Neural crest cell (in vitro differentiated cells): ENCODE data around the gene IRS1. TPM values are rescaled to one million over a fixed set of nuclear protein-coding genes. Genes with fewer than 3 reads are reported as not detected.
"Not testable (repeated sequence)": the region's sequence is repeated elsewhere in the genome, so short reads cannot be mapped to it uniquely, and the experiment has no call there.

Experiments
- DNase-seq: peaks from one replicate; pipeline ENCODE4 v3.0.0; 2021; ENCODE audit warnings: low read depth, mixed read lengths, low spot score
- H3K27ac Mint-ChIP-seq: one replicate; pipeline ENCODE4 v1.8.0; 2021; ENCODE audit warnings: mild to moderate bottlenecking, mixed read lengths; ENCODE audit not compliant: unreplicated experiment
- H3K27me3 Mint-ChIP-seq: 2 replicates; pipeline ENCODE4 v1.8.0; 2021; ENCODE audit warnings: low read depth, mild to moderate bottlenecking, mixed read lengths
- H3K36me3 Mint-ChIP-seq: 2 replicates; pipeline ENCODE4 v1.8.0; 2021; ENCODE audit warnings: low read depth, mild to moderate bottlenecking, mixed read lengths
- H3K4me1 Mint-ChIP-seq: 2 replicates; pipeline ENCODE4 v1.8.0; 2021; ENCODE audit warnings: mixed read lengths
- H3K4me3 Mint-ChIP-seq: one replicate; pipeline ENCODE4 v1.8.0; 2021; ENCODE audit warnings: mild to moderate bottlenecking, mixed read lengths
- H3K9me3 Mint-ChIP-seq: 2 replicates; pipeline ENCODE4 v1.8.0; 2021; ENCODE audit warnings: mixed read lengths
- total RNA-seq: library from RNA; stranded (reverse); gene quantifications from 2 replicates; pipeline ENCODE4 v1.2.1, GENCODE V29; 2021
- TF ChIP-seq, protein P1 (sequence below): fragments of 200-600 bp; sonication (generic); conservative IDR thresholded peaks from 2 replicates; pipeline ENCODE4 v1.5.0; 2021; ENCODE audit warnings: antibody characterized with exemption, mild to moderate bottlenecking

The IRS1 gene
- total RNA-seq, 1 donor from 2014 or later, result 15.1 TPM

DNA sequence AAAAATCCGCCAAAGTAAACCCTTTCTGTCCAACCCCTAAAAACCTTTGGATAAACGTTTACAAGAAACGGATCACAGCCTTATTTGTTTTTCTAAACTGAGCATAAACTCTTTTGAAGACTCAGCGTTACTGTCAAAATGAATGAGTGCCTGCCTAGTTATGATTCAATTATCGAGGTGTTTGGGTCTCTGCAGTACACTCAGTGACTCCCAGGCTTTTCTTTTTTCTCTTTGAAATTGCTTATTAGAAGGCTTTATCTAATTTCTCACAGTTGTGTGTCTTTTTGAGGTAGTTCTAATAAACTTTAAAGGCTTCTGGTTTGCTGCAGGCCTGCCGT, 36.9 kb upstream of the IRS1 start:
- peak overlapping the region; percentile 95 for H3K27ac Mint-ChIP-seq
- peaks cover 8% of the 10 kb centered on the region for H3K36me3 Mint-ChIP-seq
- H3K4me3 Mint-ChIP-seq, result peak overlapping the region; percentile 91
- peaks cover 32% of the 10 kb centered on the region for H3K4me1 Mint-ChIP-seq
- DNase-seq, result no peak
- TF ChIP-seq, protein P1, sequence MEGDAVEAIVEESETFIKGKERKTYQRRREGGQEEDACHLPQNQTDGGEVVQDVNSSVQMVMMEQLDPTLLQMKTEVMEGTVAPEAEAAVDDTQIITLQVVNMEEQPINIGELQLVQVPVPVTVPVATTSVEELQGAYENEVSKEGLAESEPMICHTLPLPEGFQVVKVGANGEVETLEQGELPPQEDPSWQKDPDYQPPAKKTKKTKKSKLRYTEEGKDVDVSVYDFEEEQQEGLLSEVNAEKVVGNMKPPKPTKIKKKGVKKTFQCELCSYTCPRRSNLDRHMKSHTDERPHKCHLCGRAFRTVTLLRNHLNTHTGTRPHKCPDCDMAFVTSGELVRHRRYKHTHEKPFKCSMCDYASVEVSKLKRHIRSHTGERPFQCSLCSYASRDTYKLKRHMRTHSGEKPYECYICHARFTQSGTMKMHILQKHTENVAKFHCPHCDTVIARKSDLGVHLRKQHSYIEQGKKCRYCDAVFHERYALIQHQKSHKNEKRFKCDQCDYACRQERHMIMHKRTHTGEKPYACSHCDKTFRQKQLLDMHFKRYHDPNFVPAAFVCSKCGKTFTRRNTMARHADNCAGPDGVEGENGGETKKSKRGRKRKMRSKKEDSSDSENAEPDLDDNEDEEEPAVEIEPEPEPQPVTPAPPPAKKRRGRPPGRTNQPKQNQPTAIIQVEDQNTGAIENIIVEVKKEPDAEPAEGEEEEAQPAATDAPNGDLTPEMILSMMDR, result no peak
- no peaks in the 10 kb centered on the region for H3K9me3 Mint-ChIP-seq
- no peaks in the 10 kb centered on the region for H3K27me3 Mint-ChIP-seq

- Mint-ChIP-seq H3K27me3 (no peaks in the 10 kb centered on the region), H3K36me3 (peaks cover 6% of the 10 kb centered on the region), H3K4me1 (peaks cover 32% of the 10 kb centered on the region), H3K27ac (peak within 1 kb of the TSS; percentile 95), H3K9me3 (no peaks in the 10 kb centered on the region), H3K4me3 (peak within 1 kb of the TSS; percentile 91)
- peak; percentile 80 for DNase-seq
- TF ChIP-seq, protein P1, result no peak
Measured at GRCh38 chr2:226835796-226836547, 36.4 kb upstream of the IRS1 start, which contains the start of gene RHBDD1. RHBDD1 (plus strand) TSS chr2:226836054; CDS start chr2:226864694, 28,640 bp downstream.

DNA sequence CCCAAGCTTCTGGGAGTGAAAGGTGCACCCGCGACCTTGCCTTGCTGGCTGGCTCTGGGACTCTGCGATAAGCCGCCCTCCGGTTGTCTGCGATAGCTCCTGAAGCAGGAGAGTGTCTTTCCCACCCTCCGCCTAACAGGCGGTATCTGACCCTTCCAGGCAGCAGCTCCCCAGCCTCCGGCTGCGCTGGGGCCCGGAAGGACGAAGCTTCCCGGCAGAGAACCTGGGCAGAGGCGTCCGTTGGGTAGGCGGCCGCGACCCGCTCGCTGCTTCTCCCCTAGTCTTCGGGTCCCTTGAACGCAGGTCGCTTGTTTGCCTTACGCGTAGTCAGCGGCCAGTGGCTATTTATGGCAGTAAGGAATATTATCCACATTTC, 35.8 kb upstream of the IRS1 start:
- Mint-ChIP-seq H3K27ac (peak overlapping the region; percentile 57), H3K36me3 (peaks cover 6% of the 10 kb centered on the region), H3K4me3 (peak overlapping the region; percentile 91), H3K9me3 (no peaks in the 10 kb centered on the region), H3K27me3 (no peaks in the 10 kb centered on the region), H3K4me1 (peaks cover 31% of the 10 kb centered on the region)
- DNase-seq, result no peak
- TF ChIP-seq, protein P1, result no peak

GRCh38 chr2:226834880-226835279, 35.3 kb upstream of the IRS1 start:
- H3K9me3 Mint-ChIP-seq, DNase-seq, H3K27me3 Mint-ChIP-seq, H3K36me3 Mint-ChIP-seq, H3K27ac Mint-ChIP-seq: not testable (repeated sequence)
- peaks cover 27% of the 10 kb centered on the region for H3K4me1 Mint-ChIP-seq
- peak overlapping the region; percentile 91 for H3K4me3 Mint-ChIP-seq

DNA sequence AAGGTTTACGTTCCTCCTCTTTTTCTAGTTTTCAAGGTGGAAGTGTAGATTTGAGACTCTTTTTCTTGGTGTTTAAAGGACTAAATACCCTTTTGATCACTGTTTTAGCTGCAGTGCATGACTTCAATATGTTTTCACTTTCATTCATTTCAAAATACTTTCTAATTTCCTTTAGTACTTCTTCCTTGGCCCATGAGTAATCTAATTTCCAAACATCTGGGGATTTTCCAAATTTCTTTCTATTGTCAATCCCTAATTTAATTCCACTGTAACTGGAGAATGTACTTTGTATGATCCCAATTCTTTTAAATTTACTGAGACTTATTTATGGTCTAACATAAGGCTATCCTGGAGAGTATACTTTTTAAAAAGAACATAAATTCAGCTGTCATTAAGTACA, 32.4 kb upstream of the IRS1 start:
- H3K27ac Mint-ChIP-seq, result no peak overlapping the region
- no peaks in the 10 kb centered on the region for H3K27me3 Mint-ChIP-seq
- no peaks in the 10 kb centered on the region for H3K36me3 Mint-ChIP-seq
- no peak for DNase-seq
- peaks cover 2% of the 10 kb centered on the region for H3K9me3 Mint-ChIP-seq
- H3K4me3 Mint-ChIP-seq, result no peak overlapping the region
- TF ChIP-seq, protein P1, result no peak
- peaks cover 18% of the 10 kb centered on the region for H3K4me1 Mint-ChIP-seq

GRCh38 chr2:226831266-226831665, 31.6 kb upstream of the IRS1 start:
- Mint-ChIP-seq H3K4me3 (peak overlapping the region; percentile 58), H3K9me3 (peaks cover 2% of the 10 kb centered on the region), H3K27ac (no peak overlapping the region), H3K27me3 (no peaks in the 10 kb centered on the region), H3K36me3 (no peaks in the 10 kb centered on the region), H3K4me1 (peaks cover 11% of the 10 kb centered on the region)
- TF ChIP-seq, protein P1, result no peak
- DNase-seq, result no peak
